ENCODE measurements around the gene SNAPIN.

DNA sequence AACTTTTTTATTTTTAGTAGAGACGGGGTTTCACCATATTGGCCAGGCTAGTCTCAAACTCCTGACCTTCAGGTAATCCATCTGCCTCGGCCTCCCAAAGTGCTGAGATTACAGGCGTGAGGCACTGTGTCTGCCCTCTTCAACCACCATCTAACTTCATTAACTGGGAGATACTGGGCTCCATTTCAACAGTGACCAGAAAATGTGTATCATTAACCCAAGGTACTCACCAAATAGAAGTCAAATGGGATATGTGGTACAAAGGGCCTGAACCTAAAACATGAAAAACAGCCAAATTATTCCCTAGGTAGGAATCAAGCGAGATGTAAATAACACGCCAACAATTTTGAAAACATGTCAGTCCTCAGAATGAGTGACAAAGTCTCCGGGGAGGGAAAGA is 11.1 kb downstream of the SNAPIN start:
- TF ChIP-seq POLR2AphosphoS5 (IDR thresholded peaks at IDR 0.05; ENCODE audit: low read depth, low read length) (no peak), TAF1 (IDR thresholded peaks at IDR 0.05; ENCODE audit: borderline replicate concordance, insufficient read depth, low read length) (no peak), SIN3A (IDR thresholded peaks at IDR 0.05; ENCODE audit: borderline replicate concordance, insufficient read depth, low read length) (no peak)
- TF ChIP-seq, protein P1, sequence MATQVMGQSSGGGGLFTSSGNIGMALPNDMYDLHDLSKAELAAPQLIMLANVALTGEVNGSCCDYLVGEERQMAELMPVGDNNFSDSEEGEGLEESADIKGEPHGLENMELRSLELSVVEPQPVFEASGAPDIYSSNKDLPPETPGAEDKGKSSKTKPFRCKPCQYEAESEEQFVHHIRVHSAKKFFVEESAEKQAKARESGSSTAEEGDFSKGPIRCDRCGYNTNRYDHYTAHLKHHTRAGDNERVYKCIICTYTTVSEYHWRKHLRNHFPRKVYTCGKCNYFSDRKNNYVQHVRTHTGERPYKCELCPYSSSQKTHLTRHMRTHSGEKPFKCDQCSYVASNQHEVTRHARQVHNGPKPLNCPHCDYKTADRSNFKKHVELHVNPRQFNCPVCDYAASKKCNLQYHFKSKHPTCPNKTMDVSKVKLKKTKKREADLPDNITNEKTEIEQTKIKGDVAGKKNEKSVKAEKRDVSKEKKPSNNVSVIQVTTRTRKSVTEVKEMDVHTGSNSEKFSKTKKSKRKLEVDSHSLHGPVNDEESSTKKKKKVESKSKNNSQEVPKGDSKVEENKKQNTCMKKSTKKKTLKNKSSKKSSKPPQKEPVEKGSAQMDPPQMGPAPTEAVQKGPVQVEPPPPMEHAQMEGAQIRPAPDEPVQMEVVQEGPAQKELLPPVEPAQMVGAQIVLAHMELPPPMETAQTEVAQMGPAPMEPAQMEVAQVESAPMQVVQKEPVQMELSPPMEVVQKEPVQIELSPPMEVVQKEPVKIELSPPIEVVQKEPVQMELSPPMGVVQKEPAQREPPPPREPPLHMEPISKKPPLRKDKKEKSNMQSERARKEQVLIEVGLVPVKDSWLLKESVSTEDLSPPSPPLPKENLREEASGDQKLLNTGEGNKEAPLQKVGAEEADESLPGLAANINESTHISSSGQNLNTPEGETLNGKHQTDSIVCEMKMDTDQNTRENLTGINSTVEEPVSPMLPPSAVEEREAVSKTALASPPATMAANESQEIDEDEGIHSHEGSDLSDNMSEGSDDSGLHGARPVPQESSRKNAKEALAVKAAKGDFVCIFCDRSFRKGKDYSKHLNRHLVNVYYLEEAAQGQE (IDR thresholded peaks at IDR 0.05; ENCODE audit: insufficient read depth in 1 of 2, low read depth in 2 of 2, low read length in 2 of 2): no peak
